Osteoblast (primary cell): Measurements from ENCODE around the gene ACKR1. TPM values are rescaled to one million over a fixed set of nuclear protein-coding genes. Genes with fewer than 3 reads are reported as not detected.

ENCODE experiments used
- DNase-seq: peaks from one replicate; pipeline ENCODE4 v3.0.0; 2011; ENCODE audit warnings: low spot score, mixed read lengths; ENCODE audit not compliant: insufficient read length; ENCODE audit errors: missing footprints
- H2AFZ ChIP-seq: 2 replicates; pipeline ENCODE4 v1.6.0; 2011; ENCODE audit warnings: mild to moderate bottlenecking, low read length
- H3K27ac ChIP-seq: 2 replicates; pipeline ENCODE4 v1.5.1; 2011; ENCODE audit warnings: mild to moderate bottlenecking, low read depth, low read length, moderate library complexity
- H3K27me3 ChIP-seq: 2 replicates; pipeline ENCODE4 v1.6.0; 2012; ENCODE audit warnings: mild to moderate bottlenecking, control low read depth, inconsistent platforms, low read length, moderate library complexity; ENCODE audit not compliant: insufficient read depth
- H3K36me3 ChIP-seq: 2 replicates; pipeline ENCODE4 v1.5.1; 2011; ENCODE audit warnings: mild to moderate bottlenecking, low read length, control low read depth, moderate library complexity; ENCODE audit not compliant: insufficient read depth
- H3K4me1 ChIP-seq: 2 replicates; pipeline ENCODE4 v1.5.1; 2011; ENCODE audit warnings: mild to moderate bottlenecking, low read length, control low read depth, moderate library complexity; ENCODE audit not compliant: insufficient read depth
- H3K4me2 ChIP-seq: 2 replicates; pipeline ENCODE4 v1.6.0; 2011; ENCODE audit warnings: mild to moderate bottlenecking, low read length; ENCODE audit not compliant: insufficient read depth
- H3K4me3 ChIP-seq: fragments of 200-600 bp; sonication (generic); 3 replicates; pipeline ENCODE4 v1.5.1; 2012; ENCODE audit warnings: mild to moderate bottlenecking, low read length, inconsistent platforms; ENCODE audit not compliant: insufficient read depth
- H3K79me2 ChIP-seq: 2 replicates; pipeline ENCODE4 v1.6.0; 2012; ENCODE audit warnings: mild to moderate bottlenecking, low read length, control low read depth, inconsistent platforms; ENCODE audit not compliant: insufficient read depth
- H3K9me3 ChIP-seq: 2 replicates; pipeline ENCODE4 v1.5.1; 2011; ENCODE audit warnings: low read depth, low read length, control low read depth
- H4K20me1 ChIP-seq: 2 replicates; pipeline ENCODE4 v1.6.0; 2012; ENCODE audit warnings: mild to moderate bottlenecking, low read length, control low read depth; ENCODE audit not compliant: insufficient read depth
- CTCF ChIP-seq: IDR thresholded peaks from 2 replicates; pipeline ENCODE4 v1.5.1; 2011; ENCODE audit warnings: mild to moderate bottlenecking, low read depth, low read length, moderate library complexity; ENCODE audit errors: extremely low read depth
- total RNA-seq: library from RNA; depleted of rRNA; stranded (reverse); fragments of >200 nt; gene quantifications from 2 replicates; pipeline ENCODE4 v1.2.3, GENCODE V29; 2012

Gene ACKR1
- total RNA-seq, 1 donor: not detected

- Histone ChIP-seq H3K4me3 (peak overlapping the region; percentile 44), H3K4me2 (peak overlapping the region; percentile 59), H4K20me1 (no peaks in the 10 kb centered on the region), H3K27ac (no peak overlapping the region), H3K9me3 (no peaks in the 10 kb centered on the region), H3K27me3 (peaks cover 15% of the 10 kb centered on the region), H3K4me1 (no peaks in the 10 kb centered on the region), H3K36me3 (no peaks in the 10 kb centered on the region), H3K79me2 (no peaks in the 10 kb centered on the region), H2AFZ (peak overlapping the region; percentile 48)
- no peak for TF ChIP-seq CTCF
- no peak for DNase-seq
These were observed 16.9 kb upstream of the ACKR1 start for GRCh38 chr1:159187647-159188374.

- Histone ChIP-seq H2AFZ (peak overlapping the region; percentile 48), H3K4me2 (peak overlapping the region; percentile 59), H3K27me3 (peaks cover 15% of the 10 kb centered on the region), H3K27ac (no peak overlapping the region), H3K4me1 (no peaks in the 10 kb centered on the region), H3K9me3 (no peaks in the 10 kb centered on the region), H4K20me1 (no peaks in the 10 kb centered on the region), H3K36me3 (no peaks in the 10 kb centered on the region), H3K79me2 (no peaks in the 10 kb centered on the region), H3K4me3 (peak overlapping the region; percentile 44)
- no peak for DNase-seq
- no peak for TF ChIP-seq CTCF
These were observed 16.3 kb upstream of the ACKR1 start for GRCh38 chr1:159188375-159188788.

- no peak for TF ChIP-seq CTCF
- Histone ChIP-seq H3K9me3 (no peaks in the 10 kb centered on the region), H3K79me2 (no peaks in the 10 kb centered on the region), H3K4me3 (no peak overlapping the region), H3K27ac (no peak overlapping the region), H3K27me3 (peaks cover 15% of the 10 kb centered on the region), H3K4me2 (no peak overlapping the region), H2AFZ (no peak overlapping the region), H3K36me3 (no peaks in the 10 kb centered on the region), H4K20me1 (no peaks in the 10 kb centered on the region), H3K4me1 (no peaks in the 10 kb centered on the region)
- no peak for DNase-seq
These were observed 14.2 kb upstream of the ACKR1 start for GRCh38 chr1:159190441-159190840.

GRCh38 chr1:159196543-159196942 is 8.1 kb upstream of the ACKR1 start:
- H3K4me2 ChIP-seq: no peak overlapping the region
- H3K27me3 ChIP-seq: peaks cover 5% of the 10 kb centered on the region
- no peaks in the 10 kb centered on the region for H3K4me1 ChIP-seq
- no peak overlapping the region for H3K27ac ChIP-seq
- no peaks in the 10 kb centered on the region for H3K36me3 ChIP-seq
- H3K9me3 ChIP-seq: no peaks in the 10 kb centered on the region
- no peaks in the 10 kb centered on the region for H3K79me2 ChIP-seq
- peak; percentile 39 for TF ChIP-seq CTCF
- no peak overlapping the region for H2AFZ ChIP-seq
- no peaks in the 10 kb centered on the region for H4K20me1 ChIP-seq
- no peak for DNase-seq
- no peak overlapping the region for H3K4me3 ChIP-seq
